ENCODE measurements around the gene DLL3. TPM values are rescaled to one million over a fixed set of nuclear protein-coding genes. Genes with fewer than 3 reads are reported as not detected.

The DLL3 gene
- total and polyA plus RNA-seq, 11 donors = not detected

- Histone ChIP-seq H3K27me3 (peaks cover 21 to 64% (median 47%) of the 10 kb centered on the region in 9 donors), H3K9me3 (no peaks in the 10 kb centered on the region), H3K36me3 (no peaks in the 10 kb centered on the region), H3K27ac (no peak overlapping the region), H3K4me1 (peaks cover 0 to 16% (median 11%) of the 10 kb centered on the region in 12 donors), H3K4me3 (no peak overlapping the region)
- ATAC-seq (no peak), DNase-seq (no peak)
- intact Hi-C loops (cut with DNase I) = no loop called here
- TF ChIP-seq CTCF (IDR thresholded peaks at IDR 0.05) = no peak
- no peak for TF ChIP-seq POLR2A (IDR thresholded peaks at IDR 0.05)
- WGBS, 4 donors = 40 to 47% (median 43%) methylated on average over 6 of the region's 6 CpGs
Observed at GRCh38 chr19:39516270-39516669, 17.5 kb downstream of the DLL3 start.

GRCh38 chr19:39517432-39517831 is 18.7 kb downstream of the DLL3 start:
- no peak for DNase-seq
- no peaks in the 10 kb centered on the region for H3K9me3 ChIP-seq
- TF ChIP-seq CTCF (IDR thresholded peaks at IDR 0.05) = no peak
- no peak for TF ChIP-seq POLR2A (IDR thresholded peaks at IDR 0.05)
- no peaks in the 10 kb centered on the region for H3K36me3 ChIP-seq
- peaks cover 21 to 53% (median 42%) of the 10 kb centered on the region in 9 donors for H3K27me3 ChIP-seq
- ATAC-seq = no peak
- 63 to 83% (median 79%) methylated on average over 3 of the region's 3 CpGs for WGBS, 4 donors
- no peak overlapping the region for H3K4me3 ChIP-seq
- no peak overlapping the region for H3K27ac ChIP-seq
- intact Hi-C loops (cut with DNase I) = no loop called here
- peaks cover 0 to 16% (median 11%) of the 10 kb centered on the region in 12 donors for H3K4me1 ChIP-seq

GRCh38 chr19:39518458-39518857 is 19.7 kb downstream of the DLL3 start:
- TF ChIP-seq CTCF (IDR thresholded peaks at IDR 0.05) (no peak), POLR2A (IDR thresholded peaks at IDR 0.05) (no peak)
- H3K9me3 ChIP-seq = no peaks in the 10 kb centered on the region
- DNase-seq (no peak), ATAC-seq (no peak)
- intact Hi-C loops (cut with DNase I) = no loop called here
- H3K27ac ChIP-seq = no peak overlapping the region
- peaks cover 0 to 16% (median 11%) of the 10 kb centered on the region in 12 donors for H3K4me1 ChIP-seq
- no peaks in the 10 kb centered on the region for H3K36me3 ChIP-seq
- WGBS, 4 donors = 48 to 70% (median 59%) methylated on average over 5 of the region's 5 CpGs
- H3K27me3 ChIP-seq = peaks cover 21 to 42% (median 35%) of the 10 kb centered on the region in 9 donors
- H3K4me3 ChIP-seq = no peak overlapping the region

GRCh38 chr19:39518975-39519374 is 20.2 kb downstream of the DLL3 start:
- no peak overlapping the region for H3K4me3 ChIP-seq
- ATAC-seq (no peak), DNase-seq (no peak)
- H3K27me3 ChIP-seq = peaks cover 21 to 37% (median 31%) of the 10 kb centered on the region in 9 donors
- H3K27ac ChIP-seq = no peak overlapping the region
- H3K4me1 ChIP-seq = peaks cover 0 to 16% (median 11%) of the 10 kb centered on the region in 12 donors
- 59 to 72% (median 68%) methylated on average over 9 of the region's 9 CpGs for WGBS, 4 donors
- H3K9me3 ChIP-seq = no peaks in the 10 kb centered on the region
- intact Hi-C loops (cut with DNase I) = no loop called here
- no peak for TF ChIP-seq POLR2A (IDR thresholded peaks at IDR 0.05)
- no peak for TF ChIP-seq CTCF (IDR thresholded peaks at IDR 0.05)
- no peaks in the 10 kb centered on the region for H3K36me3 ChIP-seq

Data from heart left ventricle (tissue), 16 donors.